Measurements from ENCODE around the gene MTMR3. TPM values are rescaled to one million over a fixed set of nuclear protein-coding genes. Genes with fewer than 3 reads are reported as not detected.

The MTMR3 gene
- total RNA-seq, 1 donor from 2014 or later = 72.7 TPM

GRCh38 chr22:30004694-30005093 lies 121.7 kb downstream of the MTMR3 start:
- no peak for DNase-seq

GRCh38 chr22:30005213-30005857 lies 122.4 kb downstream of the MTMR3 start:
- DNase-seq = peak; percentile 61

DNA sequence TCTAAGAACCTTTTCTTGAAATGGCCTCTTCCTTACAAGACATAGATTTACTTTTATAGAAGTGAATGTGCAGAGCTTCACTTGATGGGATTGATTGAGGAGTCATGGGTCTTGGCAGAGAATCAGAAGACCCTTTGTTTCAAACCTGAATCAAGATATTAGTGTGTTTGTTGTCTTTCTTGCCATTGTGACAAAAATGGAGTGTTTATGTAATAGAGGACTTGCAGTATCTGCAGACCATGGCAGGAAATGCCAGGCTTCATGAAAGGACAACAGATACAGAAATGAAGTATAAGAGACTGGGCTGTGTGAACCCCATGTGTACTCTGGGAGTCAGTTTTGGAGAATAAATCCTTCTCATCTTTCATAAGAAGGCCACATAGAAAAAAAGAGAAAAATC lies 124.4 kb downstream of the MTMR3 start:
- no peak for DNase-seq

DNA sequence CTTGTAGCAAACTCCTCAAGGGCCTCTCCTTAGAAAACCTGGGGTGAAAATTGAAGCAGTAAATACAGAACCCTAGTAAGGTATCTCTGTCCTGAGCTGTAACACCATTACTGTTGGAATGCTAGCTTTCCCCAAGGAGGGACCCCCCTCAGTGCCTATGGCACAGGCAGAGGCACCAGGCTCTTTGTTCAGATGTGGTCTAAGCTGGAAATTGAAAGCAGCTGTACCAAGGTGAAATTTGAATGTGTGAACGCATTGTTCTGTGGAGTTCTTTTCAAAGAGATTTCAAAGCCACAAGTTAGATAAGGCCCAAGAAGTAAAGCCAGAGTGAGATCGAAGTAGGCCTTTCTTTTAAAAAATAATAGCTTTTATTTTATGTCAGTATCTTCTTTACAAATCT lies 125.4 kb downstream of the MTMR3 start:
- no peak for DNase-seq

DNA sequence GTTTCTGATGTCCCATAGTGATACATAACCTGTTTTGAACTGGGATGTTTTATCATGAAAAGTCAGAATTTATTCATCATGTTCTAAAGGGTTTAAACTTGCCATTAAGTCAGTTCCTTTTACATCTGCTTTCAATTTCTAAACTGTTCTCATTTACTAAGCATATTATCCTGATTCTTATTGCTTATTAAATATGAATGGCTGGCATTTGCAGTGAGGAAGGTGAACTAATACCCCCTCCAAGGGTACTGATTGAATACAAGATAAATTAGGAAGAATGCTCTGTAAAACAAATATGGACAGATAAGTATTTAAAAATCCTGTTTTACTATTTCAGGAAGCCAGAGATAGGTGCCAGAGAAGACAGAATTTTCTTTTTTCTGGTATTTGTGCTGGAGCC lies 126.5 kb downstream of the MTMR3 start:
- no peak for DNase-seq

- DNase-seq = no peak
Measured at GRCh38 chr22:30010789-30011405, 127.9 kb downstream of the MTMR3 start.

GRCh38 chr22:30013201-30013600 lies 130.2 kb downstream of the MTMR3 start:
- DNase-seq = no peak

- no peak for DNase-seq
Measured at GRCh38 chr22:30014244-30014643, 131.3 kb downstream of the MTMR3 start.

- no peak for DNase-seq
Measured at GRCh38 chr22:30015229-30015797, 132.3 kb downstream of the MTMR3 start.

DNA sequence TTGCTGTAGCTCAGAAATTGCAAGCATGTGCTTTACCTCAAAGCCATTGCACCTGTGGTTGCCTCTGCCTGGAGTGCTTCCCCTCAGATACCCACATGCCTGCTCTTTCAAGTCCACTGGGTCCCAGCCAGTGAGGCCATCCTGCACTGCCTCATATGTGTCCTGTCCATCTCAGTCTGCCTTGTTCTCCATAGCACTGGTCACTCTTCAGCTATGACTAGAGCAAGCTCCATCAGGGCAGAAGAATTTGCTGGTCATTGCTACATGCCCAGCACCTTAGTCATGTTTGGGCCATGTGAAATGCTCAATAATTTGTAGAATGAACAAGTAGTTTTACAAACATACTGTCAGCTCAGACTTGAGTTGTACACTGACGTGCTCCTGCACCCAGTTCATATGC lies 132.9 kb downstream of the MTMR3 start:
- DNase-seq = no peak

DNA sequence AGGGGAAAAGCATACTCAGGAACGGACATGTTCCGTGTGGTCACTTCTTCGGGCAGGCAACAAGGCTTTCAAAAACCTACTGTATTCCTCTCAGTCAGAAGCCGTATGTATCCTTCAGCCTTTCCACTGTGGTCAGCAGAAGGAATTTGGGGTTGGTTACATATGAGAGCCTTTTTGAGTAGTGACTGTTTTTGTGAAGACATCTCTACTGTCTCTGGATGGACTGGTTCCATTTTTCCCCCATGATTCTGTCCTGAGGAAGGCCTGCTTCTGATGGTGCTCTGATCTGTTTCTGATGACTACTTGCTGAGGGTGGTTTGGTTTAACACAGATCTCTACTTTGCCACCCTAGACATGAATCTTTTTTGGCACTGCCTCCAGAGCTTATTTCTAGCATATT lies 133.6 kb downstream of the MTMR3 start:
- DNase-seq = no peak

- DNase-seq = no peak
Measured at GRCh38 chr22:30017375-30018223, 134.6 kb downstream of the MTMR3 start.

GRCh38 chr22:30020511-30020910 lies 137.5 kb downstream of the MTMR3 start:
- DNase-seq = no peak

GRCh38 chr22:30021338-30021737 lies 138.4 kb downstream of the MTMR3 start:
- DNase-seq = no peak

- no peak for DNase-seq
Measured at GRCh38 chr22:30021881-30022619, 139.1 kb downstream of the MTMR3 start.

GRCh38 chr22:30023099-30023660 lies 140.2 kb downstream of the MTMR3 start:
- DNase-seq = no peak

DNA sequence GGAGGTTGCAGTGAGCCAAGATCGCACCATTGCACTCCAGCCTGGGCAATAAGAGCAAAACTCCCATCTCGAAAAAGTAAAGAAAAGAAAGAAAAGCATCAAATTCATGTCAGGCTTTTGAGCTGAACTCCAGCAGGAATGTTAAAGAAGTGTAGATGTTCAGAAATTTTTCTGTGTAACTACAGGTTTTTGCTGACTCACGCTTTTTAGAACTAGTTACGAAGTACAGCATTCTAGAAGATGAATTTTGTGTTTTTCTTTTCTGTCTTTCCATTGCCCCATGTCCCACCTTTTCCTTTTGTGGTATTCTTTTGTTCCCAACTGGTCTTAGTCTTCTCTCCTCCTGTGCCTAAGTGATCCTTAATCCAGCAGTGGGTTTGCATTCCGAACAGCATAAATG lies 141.3 kb downstream of the MTMR3 start:
- no peak for DNase-seq

- no peak for DNase-seq
Measured at GRCh38 chr22:30025221-30025620, 142.2 kb downstream of the MTMR3 start.

DNA sequence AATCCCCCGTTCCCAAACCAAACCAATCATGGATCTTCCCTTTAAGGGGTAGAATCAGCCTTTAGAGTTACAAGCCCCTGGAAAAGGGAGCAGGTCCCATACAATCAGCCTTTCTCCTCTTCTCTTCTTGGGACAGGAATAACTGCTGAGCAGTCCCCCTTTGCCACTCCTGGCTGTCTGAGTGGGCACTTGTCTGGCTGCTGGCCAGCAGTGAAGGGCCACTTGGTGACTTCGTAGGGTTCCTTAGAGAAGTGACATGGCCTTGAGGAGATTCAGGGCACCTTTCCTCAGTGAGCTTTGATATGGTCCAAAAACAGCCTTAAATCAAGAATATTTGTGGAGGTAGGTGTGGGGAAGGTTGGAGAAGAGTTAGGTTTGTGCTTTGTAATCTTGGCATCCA lies 143.8 kb downstream of the MTMR3 start:
- DNase-seq = no peak

DNA sequence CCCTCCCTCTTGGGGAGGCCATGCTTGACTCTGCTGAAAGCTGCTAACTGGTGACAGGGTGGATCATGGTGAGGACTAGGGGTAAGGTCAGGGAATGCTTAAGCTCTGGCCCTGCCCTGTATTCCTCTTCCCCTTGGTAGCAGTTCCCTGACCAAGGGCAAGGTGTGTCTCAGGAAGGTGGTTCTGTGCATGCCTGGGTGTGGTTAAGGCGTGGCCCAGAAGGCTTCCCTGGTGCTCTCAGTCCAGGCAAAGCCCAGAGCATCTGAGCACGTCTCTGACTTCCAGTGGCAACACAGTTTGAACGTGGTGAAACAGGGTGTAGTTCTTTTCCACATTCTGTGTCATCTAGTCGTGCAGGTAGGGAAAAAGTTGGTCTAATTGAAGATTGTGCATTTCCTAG lies 144.2 kb downstream of the MTMR3 start:
- DNase-seq = no peak

DNA sequence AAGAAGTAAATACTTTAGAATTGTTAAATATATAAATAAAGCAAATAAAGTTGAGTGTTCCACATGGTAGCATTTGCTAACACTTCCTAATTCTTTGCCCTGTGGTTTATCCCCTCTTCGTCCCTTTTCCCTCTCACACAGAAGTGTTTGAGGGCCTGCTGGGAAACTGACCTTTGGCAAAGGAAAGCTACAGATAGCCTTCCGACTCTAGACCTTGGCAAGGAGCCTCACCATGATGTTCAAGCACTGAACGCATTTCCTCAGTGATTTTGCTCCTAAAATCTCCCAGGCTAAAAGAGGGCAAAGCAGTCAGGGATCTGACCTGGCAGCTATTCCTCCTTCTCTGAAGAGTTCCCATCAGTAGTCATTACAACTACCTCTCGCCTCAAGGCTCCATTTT lies 144.8 kb downstream of the MTMR3 start:
- no peak for DNase-seq

- DNase-seq = peak; percentile 43
Measured at GRCh38 chr22:30028731-30029130, 145.8 kb downstream of the MTMR3 start.

All from occipital lobe (tissue), 2 donors.